ENCODE data around the gene NKPD1.

GRCh38 chr19:45115809-45116615 lies 44.8 kb downstream of the NKPD1 start:
- TF ChIP-seq, protein P1, sequence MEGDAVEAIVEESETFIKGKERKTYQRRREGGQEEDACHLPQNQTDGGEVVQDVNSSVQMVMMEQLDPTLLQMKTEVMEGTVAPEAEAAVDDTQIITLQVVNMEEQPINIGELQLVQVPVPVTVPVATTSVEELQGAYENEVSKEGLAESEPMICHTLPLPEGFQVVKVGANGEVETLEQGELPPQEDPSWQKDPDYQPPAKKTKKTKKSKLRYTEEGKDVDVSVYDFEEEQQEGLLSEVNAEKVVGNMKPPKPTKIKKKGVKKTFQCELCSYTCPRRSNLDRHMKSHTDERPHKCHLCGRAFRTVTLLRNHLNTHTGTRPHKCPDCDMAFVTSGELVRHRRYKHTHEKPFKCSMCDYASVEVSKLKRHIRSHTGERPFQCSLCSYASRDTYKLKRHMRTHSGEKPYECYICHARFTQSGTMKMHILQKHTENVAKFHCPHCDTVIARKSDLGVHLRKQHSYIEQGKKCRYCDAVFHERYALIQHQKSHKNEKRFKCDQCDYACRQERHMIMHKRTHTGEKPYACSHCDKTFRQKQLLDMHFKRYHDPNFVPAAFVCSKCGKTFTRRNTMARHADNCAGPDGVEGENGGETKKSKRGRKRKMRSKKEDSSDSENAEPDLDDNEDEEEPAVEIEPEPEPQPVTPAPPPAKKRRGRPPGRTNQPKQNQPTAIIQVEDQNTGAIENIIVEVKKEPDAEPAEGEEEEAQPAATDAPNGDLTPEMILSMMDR (optimal IDR thresholded peaks at IDR 0.05 in 1 of 3, IDR thresholded peaks at IDR 0.05 in 1 of 3, conservative IDR thresholded peaks at IDR 0.05 in 1 of 3; ENCODE audit: extremely low read depth in 1 of 3, insufficient read depth in 2 of 3, low read length in 3 of 3): no peak
- TF ChIP-seq EZH2 (IDR thresholded peaks at IDR 0.05; ENCODE audit: low read length): no peak

All from keratinocyte (primary cell).